ENCODE results near the gene CD80.

Gene CD80

GRCh38 chr3:119500901-119501300 lies 58.5 kb downstream of the CD80 start:
- in situ Hi-C loops (cut with MboI; ENCODE audit: low sequenced_read_pairs) = no loop called here

GRCh38 chr3:119500265-119500664 lies 59.1 kb downstream of the CD80 start:
- in situ Hi-C loops (cut with MboI; ENCODE audit: low sequenced_read_pairs) = no loop called here

GRCh38 chr3:119498186-119499011 lies 61.0 kb downstream of the CD80 start, which contains the start of gene TIMMDC1:
TSS of gene TIMMDC1 (plus strand) at chr3:119498547. CDS start at chr3:119498734, 187 bp downstream.
- in situ Hi-C loops (cut with MboI; ENCODE audit: low sequenced_read_pairs) = no loop called here

- in situ Hi-C loops (cut with MboI; ENCODE audit: low sequenced_read_pairs) = no loop called here
Observed at GRCh38 chr3:119497820-119498185, 61.6 kb downstream of the CD80 start.

GRCh38 chr3:119494597-119494996 lies 64.8 kb downstream of the CD80 start:
- in situ Hi-C loops (cut with MboI; ENCODE audit: low sequenced_read_pairs) = no loop called here

- in situ Hi-C loops (cut with MboI; ENCODE audit: low sequenced_read_pairs) = no loop called here
Observed at GRCh38 chr3:119492810-119493209, 66.6 kb downstream of the CD80 start.

GRCh38 chr3:119492128-119492527 lies 67.3 kb downstream of the CD80 start:
- in situ Hi-C loops (cut with MboI; ENCODE audit: low sequenced_read_pairs) = no loop called here

- in situ Hi-C loops (cut with MboI; ENCODE audit: low sequenced_read_pairs) = no loop called here
Observed at GRCh38 chr3:119490153-119490552, 69.3 kb downstream of the CD80 start.

GRCh38 chr3:119485563-119485962 lies 73.9 kb downstream of the CD80 start:
- in situ Hi-C loops (cut with MboI; ENCODE audit: low sequenced_read_pairs) = no loop called here

GRCh38 chr3:119483101-119483500 lies 76.3 kb downstream of the CD80 start:
- in situ Hi-C loops (cut with MboI; ENCODE audit: low sequenced_read_pairs) = no loop called here

- in situ Hi-C loops (cut with MboI; ENCODE audit: low sequenced_read_pairs) = no loop called here
Observed at GRCh38 chr3:119481079-119481478, 78.3 kb downstream of the CD80 start.
